GM12892 (cell line): Measurements from ENCODE around the gene PNISR.

Experiments
- POLR2A ChIP-seq: IDR thresholded peaks from 2 replicates; pipeline ENCODE4 v1.6.1; 2011; ENCODE audit warnings: low read depth, low read length, control low read depth
- POLR2AphosphoS5 ChIP-seq: IDR thresholded peaks from 2 replicates; pipeline ENCODE4 v1.6.1; 2011; ENCODE audit warnings: low read depth, low read length, control low read depth
- TAF1 ChIP-seq: IDR thresholded peaks from 2 replicates; pipeline ENCODE4 v1.6.1; 2011; ENCODE audit warnings: low read depth, mild to moderate bottlenecking, control low read depth, low read length, borderline replicate concordance

DNA sequence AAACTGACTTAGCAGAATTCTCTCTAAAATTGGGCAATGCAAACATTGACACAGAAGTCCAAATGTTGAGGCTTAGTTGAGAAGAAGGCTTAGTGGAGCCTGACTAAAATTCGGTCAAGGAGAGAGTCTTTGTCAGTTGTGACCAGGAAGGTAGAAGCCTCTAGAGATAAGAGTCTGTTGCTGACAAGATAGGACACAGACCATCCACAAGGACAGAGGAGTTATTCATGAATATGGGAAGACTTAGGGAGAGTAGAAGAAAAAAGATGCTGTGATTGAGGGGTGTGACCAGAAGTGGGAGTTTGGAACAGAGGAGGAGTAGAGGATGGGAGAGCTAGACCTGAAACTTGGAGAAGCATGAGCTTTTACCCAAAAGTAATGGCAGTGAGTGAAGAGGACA lies 68.5 kb downstream of the PNISR start:
- no peak for TF ChIP-seq POLR2AphosphoS5
- TF ChIP-seq POLR2A, result no peak
- TF ChIP-seq TAF1, result no peak
